HEK293 (cell line): ENCODE data around the gene KIF20A.

ENCODE experiments used
- CTCF ChIA-PET: fragments of 350-600 bp; formaldehyde crosslinking; extraction: SDS; loops from one replicate; lab custom pipeline; 2021; ENCODE audit warnings: antibody characterized with exemption; lab: Yijun Ruan, JAX
- POLR2A ChIA-PET: fragments of 300-600 bp; formaldehyde crosslinking; extraction: SDS; loops from one replicate; lab custom pipeline; 2020; ENCODE audit warnings: antibody characterized with exemption, inconsistent platforms; lab: Yijun Ruan, JAX
- H3K27ac ChIP-seq: fragments of 200-500 bp; sonication (Bioruptor generic); 2 replicates; pipeline ENCODE4 v1.5.1; 2014; ENCODE audit warnings: low read depth, low read length, control low read depth, inconsistent platforms; ENCODE audit errors: extremely low read depth
- H3K36me3 ChIP-seq, 2 experiments: fragments of 200-500 bp in 1 of 2; sonication (Bioruptor generic) in 1 of 2; 1 replicate in 1 of 2; 2 replicates in 1 of 2; pipeline ENCODE4 v1.5.1; 2014 to 2017; ENCODE audit warnings: inconsistent platforms in 2 of 2, low read length in 2 of 2; ENCODE audit not compliant: control insufficient read depth in 2 of 2, insufficient read depth in 1 of 2
- H3K4me1 ChIP-seq: fragments of 200-500 bp; sonication (Bioruptor generic); 2 replicates; pipeline ENCODE4 v1.5.1; 2014; ENCODE audit warnings: mild to moderate bottlenecking, low read length, inconsistent platforms; ENCODE audit not compliant: control insufficient read depth, insufficient read depth
- H3K4me3 ChIP-seq: 2 replicates; pipeline ENCODE4 v1.5.1; 2011; ENCODE audit warnings: low read depth, mild to moderate bottlenecking, control low read depth, low read length, moderate library complexity
- H3K9me3 ChIP-seq: fragments of 200-500 bp; sonication (Bioruptor generic); 2 replicates; pipeline ENCODE4 v1.5.1; 2014; ENCODE audit warnings: low read depth, low read length, inconsistent platforms; ENCODE audit not compliant: control insufficient read depth, insufficient read depth
- GLIS1 ChIP-seq: fragments of 450-650 bp; formaldehyde crosslinking; IDR thresholded peaks from 2 replicates; pipeline ENCODE4 v1.5.1; 2016; ENCODE audit warnings: missing biosample characterization, missing genetic modification characterization
- KLF16 ChIP-seq: fragments of 450-650 bp; formaldehyde crosslinking; IDR thresholded peaks from 2 replicates; pipeline ENCODE4 v1.5.1; 2017; ENCODE audit warnings: missing biosample characterization, missing genetic modification characterization
- KLF7 ChIP-seq: fragments of 450-650 bp; formaldehyde crosslinking; IDR thresholded peaks from 2 replicates; pipeline ENCODE4 v1.5.1; 2016; ENCODE audit warnings: missing biosample characterization, missing genetic modification characterization, borderline replicate concordance
- MEIS1 ChIP-seq: sonication (generic); formaldehyde crosslinking; IDR thresholded peaks from 2 replicates; pipeline ENCODE4 v1.8.1; 2022; ENCODE audit warnings: missing genetic modification reagents, mild to moderate bottlenecking, borderline replicate concordance
- RBAK ChIP-seq: fragments of 450-650 bp; formaldehyde crosslinking; IDR thresholded peaks from 2 replicates; pipeline ENCODE4 v1.5.1; 2016; ENCODE audit warnings: missing biosample characterization, missing genetic modification characterization
- ZBTB1 ChIP-seq: fragments of 450-650 bp; formaldehyde crosslinking; IDR thresholded peaks from 2 replicates; pipeline ENCODE4 v1.5.1; 2016; ENCODE audit warnings: missing biosample characterization, missing genetic modification characterization
- ZBTB8A ChIP-seq: fragments of 450-650 bp; formaldehyde crosslinking; IDR thresholded peaks from 2 replicates; pipeline ENCODE4 v1.5.1; 2016; ENCODE audit warnings: missing biosample characterization, missing genetic modification characterization
- ZIC2 ChIP-seq: fragments of 450-650 bp; formaldehyde crosslinking; IDR thresholded peaks from 2 replicates; pipeline ENCODE4 v1.5.1; 2016; ENCODE audit warnings: missing biosample characterization, missing genetic modification characterization
- ZNF140 ChIP-seq: fragments of 450-650 bp; formaldehyde crosslinking; IDR thresholded peaks from 2 replicates; pipeline ENCODE4 v1.5.1; 2016; ENCODE audit warnings: missing biosample characterization, missing genetic modification characterization
- ZNF16 ChIP-seq: fragments of 450-650 bp; formaldehyde crosslinking; IDR thresholded peaks from 2 replicates; pipeline ENCODE4 v1.5.1; 2016; ENCODE audit warnings: low read depth, missing biosample characterization, missing genetic modification characterization
- ZNF19 ChIP-seq: fragments of 450-650 bp; formaldehyde crosslinking; IDR thresholded peaks from 2 replicates; pipeline ENCODE4; 2016; ENCODE audit warnings: missing biosample characterization, missing genetic modification characterization, low read depth
- ZNF214 ChIP-seq: fragments of 450-650 bp; formaldehyde crosslinking; IDR thresholded peaks from 2 replicates; pipeline ENCODE4 v1.5.1; 2017; ENCODE audit warnings: missing biosample characterization, mild to moderate bottlenecking, missing genetic modification characterization, borderline replicate concordance
- ZNF341 ChIP-seq: fragments of 450-650 bp; formaldehyde crosslinking; IDR thresholded peaks from 2 replicates; pipeline ENCODE4; 2016; ENCODE audit warnings: low read depth, missing biosample characterization, missing genetic modification characterization
- ZNF529 ChIP-seq: fragments of 450-650 bp; formaldehyde crosslinking; IDR thresholded peaks from 2 replicates; pipeline ENCODE4 v1.5.1; 2017; ENCODE audit warnings: missing genetic modification characterization, missing biosample characterization; ENCODE audit not compliant: insufficient replicate concordance
- ZNF621 ChIP-seq: fragments of 450-650 bp; formaldehyde crosslinking; IDR thresholded peaks from 2 replicates; pipeline ENCODE4 v1.5.1; 2017; ENCODE audit warnings: missing biosample characterization, missing genetic modification characterization
- ZNF629 ChIP-seq: fragments of 450-650 bp; formaldehyde crosslinking; IDR thresholded peaks from 2 replicates; pipeline ENCODE4 v1.5.1; 2017; ENCODE audit warnings: missing biosample characterization, missing genetic modification characterization
- ZNF654 ChIP-seq: fragments of 450-650 bp; formaldehyde crosslinking; IDR thresholded peaks from 2 replicates; pipeline ENCODE4 v1.5.1; 2016; ENCODE audit warnings: low read depth, missing biosample characterization, missing genetic modification characterization
- ZNF76 ChIP-seq: fragments of 450-650 bp; formaldehyde crosslinking; IDR thresholded peaks from 2 replicates; pipeline ENCODE4; 2016; ENCODE audit warnings: low read depth, missing biosample characterization, missing genetic modification characterization, borderline replicate concordance
- ZNF768 ChIP-seq: fragments of 450-650 bp; formaldehyde crosslinking; IDR thresholded peaks from 2 replicates; pipeline ENCODE4 v1.5.1; 2018; ENCODE audit warnings: missing biosample characterization, mild to moderate bottlenecking, missing genetic modification characterization
- ZSCAN16 ChIP-seq: fragments of 450-650 bp; formaldehyde crosslinking; IDR thresholded peaks from 2 replicates; pipeline ENCODE4 v1.5.1; 2016; ENCODE audit warnings: missing biosample characterization, missing genetic modification characterization
- ZSCAN30 ChIP-seq: fragments of 450-650 bp; IDR thresholded peaks from 2 replicates; pipeline ENCODE4 v1.5.1; 2018; ENCODE audit warnings: missing biosample characterization, mild to moderate bottlenecking, missing genetic modification characterization, moderate library complexity
- TF ChIP-seq, protein P1 (sequence below): fragments of 450-650 bp; IDR thresholded peaks from 2 replicates; pipeline ENCODE4 v1.5.1; 2018; ENCODE audit warnings: missing biosample characterization, missing genetic modification characterization
- TF ChIP-seq, protein P2 (sequence below): fragments of 450-650 bp; formaldehyde crosslinking; IDR thresholded peaks from 2 replicates; pipeline ENCODE4 v1.5.1; 2016; ENCODE audit warnings: missing biosample characterization, missing genetic modification characterization, borderline replicate concordance
- TF ChIP-seq, protein P3 (sequence below): fragments of 450-650 bp; formaldehyde crosslinking; IDR thresholded peaks from 2 replicates; pipeline ENCODE4 v1.5.1; 2017; ENCODE audit warnings: missing biosample characterization, missing genetic modification characterization
- TF ChIP-seq, protein P4 (sequence below): fragments of 450-650 bp; formaldehyde crosslinking; optimal IDR thresholded peaks from 2 replicates; pipeline ENCODE3; 2016; ENCODE audit warnings: missing biosample characterization, mild to moderate bottlenecking, missing genetic modification characterization

The KIF20A gene

GRCh38 chr5:138216799-138217198 lies 37.9 kb downstream of the KIF20A start (continued):
- TF ChIP-seq, protein P1, sequence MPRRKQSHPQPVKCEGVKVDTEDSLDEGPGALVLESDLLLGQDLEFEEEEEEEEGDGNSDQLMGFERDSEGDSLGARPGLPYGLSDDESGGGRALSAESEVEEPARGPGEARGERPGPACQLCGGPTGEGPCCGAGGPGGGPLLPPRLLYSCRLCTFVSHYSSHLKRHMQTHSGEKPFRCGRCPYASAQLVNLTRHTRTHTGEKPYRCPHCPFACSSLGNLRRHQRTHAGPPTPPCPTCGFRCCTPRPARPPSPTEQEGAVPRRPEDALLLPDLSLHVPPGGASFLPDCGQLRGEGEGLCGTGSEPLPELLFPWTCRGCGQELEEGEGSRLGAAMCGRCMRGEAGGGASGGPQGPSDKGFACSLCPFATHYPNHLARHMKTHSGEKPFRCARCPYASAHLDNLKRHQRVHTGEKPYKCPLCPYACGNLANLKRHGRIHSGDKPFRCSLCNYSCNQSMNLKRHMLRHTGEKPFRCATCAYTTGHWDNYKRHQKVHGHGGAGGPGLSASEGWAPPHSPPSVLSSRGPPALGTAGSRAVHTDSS (tag by site-specific recombination) = no peak
- TF ChIP-seq ZNF140 (tag by site-specific recombination) (no peak), ZNF621 (tag by site-specific recombination) (no peak), ZBTB1 (tag by site-specific recombination) (no peak), ZNF76 (tag by site-specific recombination) (no peak), RBAK (no peak)
- TF ChIP-seq, protein P2, sequence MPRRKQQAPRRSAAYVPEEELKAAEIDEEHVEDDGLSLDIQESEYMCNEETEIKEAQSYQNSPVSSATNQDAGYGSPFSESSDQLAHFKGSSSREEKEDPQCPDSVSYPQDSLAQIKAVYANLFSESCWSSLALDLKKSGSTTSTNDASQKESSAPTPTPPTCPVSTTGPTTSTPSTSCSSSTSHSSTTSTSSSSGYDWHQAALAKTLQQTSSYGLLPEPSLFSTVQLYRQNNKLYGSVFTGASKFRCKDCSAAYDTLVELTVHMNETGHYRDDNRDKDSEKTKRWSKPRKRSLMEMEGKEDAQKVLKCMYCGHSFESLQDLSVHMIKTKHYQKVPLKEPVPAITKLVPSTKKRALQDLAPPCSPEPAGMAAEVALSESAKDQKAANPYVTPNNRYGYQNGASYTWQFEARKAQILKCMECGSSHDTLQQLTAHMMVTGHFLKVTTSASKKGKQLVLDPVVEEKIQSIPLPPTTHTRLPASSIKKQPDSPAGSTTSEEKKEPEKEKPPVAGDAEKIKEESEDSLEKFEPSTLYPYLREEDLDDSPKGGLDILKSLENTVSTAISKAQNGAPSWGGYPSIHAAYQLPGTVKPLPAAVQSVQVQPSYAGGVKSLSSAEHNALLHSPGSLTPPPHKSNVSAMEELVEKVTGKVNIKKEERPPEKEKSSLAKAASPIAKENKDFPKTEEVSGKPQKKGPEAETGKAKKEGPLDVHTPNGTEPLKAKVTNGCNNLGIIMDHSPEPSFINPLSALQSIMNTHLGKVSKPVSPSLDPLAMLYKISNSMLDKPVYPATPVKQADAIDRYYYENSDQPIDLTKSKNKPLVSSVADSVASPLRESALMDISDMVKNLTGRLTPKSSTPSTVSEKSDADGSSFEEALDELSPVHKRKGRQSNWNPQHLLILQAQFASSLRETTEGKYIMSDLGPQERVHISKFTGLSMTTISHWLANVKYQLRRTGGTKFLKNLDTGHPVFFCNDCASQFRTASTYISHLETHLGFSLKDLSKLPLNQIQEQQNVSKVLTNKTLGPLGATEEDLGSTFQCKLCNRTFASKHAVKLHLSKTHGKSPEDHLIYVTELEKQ (tag by site-specific recombination) = no peak
- TF ChIP-seq, protein P3, sequence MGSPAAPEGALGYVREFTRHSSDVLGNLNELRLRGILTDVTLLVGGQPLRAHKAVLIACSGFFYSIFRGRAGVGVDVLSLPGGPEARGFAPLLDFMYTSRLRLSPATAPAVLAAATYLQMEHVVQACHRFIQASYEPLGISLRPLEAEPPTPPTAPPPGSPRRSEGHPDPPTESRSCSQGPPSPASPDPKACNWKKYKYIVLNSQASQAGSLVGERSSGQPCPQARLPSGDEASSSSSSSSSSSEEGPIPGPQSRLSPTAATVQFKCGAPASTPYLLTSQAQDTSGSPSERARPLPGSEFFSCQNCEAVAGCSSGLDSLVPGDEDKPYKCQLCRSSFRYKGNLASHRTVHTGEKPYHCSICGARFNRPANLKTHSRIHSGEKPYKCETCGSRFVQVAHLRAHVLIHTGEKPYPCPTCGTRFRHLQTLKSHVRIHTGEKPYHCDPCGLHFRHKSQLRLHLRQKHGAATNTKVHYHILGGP (tag by site-specific recombination) = no peak
- TF ChIP-seq, all 188 proteins: peak for 0

DNA sequence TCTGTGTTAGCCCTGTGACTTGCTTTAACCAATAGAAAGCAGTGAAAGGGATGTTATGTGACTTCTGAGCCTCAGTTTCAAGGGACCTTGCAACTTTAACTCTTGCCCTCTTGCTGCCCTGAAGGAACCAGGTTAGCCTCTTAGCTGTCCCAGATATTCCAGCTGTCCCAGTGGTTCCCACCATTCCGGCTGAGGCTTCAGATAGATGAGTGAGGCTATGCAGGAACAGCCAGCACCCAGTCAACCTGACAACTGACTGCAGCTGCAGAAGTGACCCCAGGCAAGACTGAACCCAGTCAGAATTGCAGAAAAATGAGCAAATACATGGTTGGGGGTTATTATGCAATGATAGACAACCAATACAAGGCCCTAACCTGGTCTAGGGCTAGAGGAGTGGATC lies 44.6 kb downstream of the KIF20A start:
- H3K9me3 ChIP-seq = no peaks in the 10 kb centered on the region
- no peaks in the 10 kb centered on the region for H3K4me1 ChIP-seq
- TF ChIP-seq GLIS1 (tag by site-specific recombination) (no peak), ZNF768 (tag by site-specific recombination) (no peak), ZNF214 (tag by site-specific recombination) (no peak), MEIS1 (CRISPR knock-in tag) (no peak), ZSCAN30 (no peak), ZBTB8A (no peak), ZNF19 (no peak), ZSCAN16 (tag by site-specific recombination) (no peak), ZNF529 (no peak)
- ChIA-PET POLR2A (interaction anchor here (0.6 to 1.2 kb wide), 2 partner anchors 59 to 97 kb away, joined by 3 to 6 read pairs; no protein-coding TSS in a partner anchor), CTCF (interaction anchor here (0.6 to 4.8 kb wide), 27 partner anchors 9 to 280 kb away, joined by 3 to 88 read pairs (median 5); partner anchors contain the start of genes CDC23, FAM53C, GFRA3 and KDM3B)
- H3K4me3 ChIP-seq = no peak overlapping the region
- H3K27ac ChIP-seq = no peak overlapping the region
- H3K36me3 ChIP-seq = no peaks in the 10 kb centered on the region

- TF ChIP-seq ZNF654 (tag by site-specific recombination) (no peak), KLF16 (tag by site-specific recombination) (no peak), GLIS1 (tag by site-specific recombination) (peak; percentile 42; the same call in 1 of the 2 replicates), ZIC2 (tag by site-specific recombination) (peak; percentile 73), ZNF629 (tag by site-specific recombination) (no peak), KLF7 (tag by site-specific recombination) (no peak), ZNF16 (tag by site-specific recombination) (no peak), ZNF341 (tag by site-specific recombination) (no peak)
- TF ChIP-seq, protein P4, sequence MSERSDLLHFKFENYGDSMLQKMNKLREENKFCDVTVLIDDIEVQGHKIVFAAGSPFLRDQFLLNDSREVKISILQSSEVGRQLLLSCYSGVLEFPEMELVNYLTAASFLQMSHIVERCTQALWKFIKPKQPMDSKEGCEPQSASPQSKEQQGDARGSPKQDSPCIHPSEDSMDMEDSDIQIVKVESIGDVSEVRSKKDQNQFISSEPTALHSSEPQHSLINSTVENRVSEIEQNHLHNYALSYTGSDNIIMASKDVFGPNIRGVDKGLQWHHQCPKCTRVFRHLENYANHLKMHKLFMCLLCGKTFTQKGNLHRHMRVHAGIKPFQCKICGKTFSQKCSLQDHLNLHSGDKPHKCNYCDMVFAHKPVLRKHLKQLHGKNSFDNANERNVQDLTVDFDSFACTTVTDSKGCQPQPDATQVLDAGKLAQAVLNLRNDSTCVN (tag by site-specific recombination) = no peak
- Histone ChIP-seq H3K27ac (no peak overlapping the region), H3K4me1 (no peaks in the 10 kb centered on the region), H3K9me3 (no peaks in the 10 kb centered on the region), H3K4me3 (no peak overlapping the region), H3K36me3 (no peaks in the 10 kb centered on the region)
- POLR2A ChIA-PET = no interaction called here
- CTCF ChIA-PET = interaction anchor here (0.6 to 4.8 kb wide), 4 partner anchors 10 to 128 kb away, joined by 3 to 88 read pairs (median 21); partner anchors contain the start of gene KDM3B
Measured at GRCh38 chr5:138224712-138225111, 45.8 kb downstream of the KIF20A start.
